ENCODE data around the gene SDK2.

DNA sequence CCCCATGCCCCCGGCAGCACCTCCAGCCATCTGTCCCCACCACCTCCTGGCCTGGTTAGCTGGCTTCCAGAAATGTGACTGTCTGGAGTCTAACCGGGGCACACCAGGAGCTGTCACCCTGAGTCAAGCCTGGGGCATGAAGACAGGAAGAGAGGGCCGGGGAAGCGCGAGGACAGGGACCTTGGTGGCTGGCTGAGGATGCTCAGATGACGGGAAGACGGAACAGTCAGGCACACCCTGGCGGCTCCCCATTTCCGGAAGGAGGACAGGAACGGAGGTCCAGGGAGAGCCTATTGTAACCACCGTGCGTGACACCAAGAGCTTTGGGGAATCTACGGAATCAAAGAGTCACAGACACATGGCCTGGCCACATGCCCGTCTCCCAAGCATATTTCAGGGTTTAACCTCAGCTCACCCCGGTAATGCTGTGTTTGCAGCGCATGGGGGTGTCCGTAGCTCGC lies 51.7 kb downstream of the SDK2 start:
- no peak for TF ChIP-seq CTCF (IDR thresholded peaks at IDR 0.05; ENCODE audit: insufficient read depth, low read length)
- TF ChIP-seq, protein P1, sequence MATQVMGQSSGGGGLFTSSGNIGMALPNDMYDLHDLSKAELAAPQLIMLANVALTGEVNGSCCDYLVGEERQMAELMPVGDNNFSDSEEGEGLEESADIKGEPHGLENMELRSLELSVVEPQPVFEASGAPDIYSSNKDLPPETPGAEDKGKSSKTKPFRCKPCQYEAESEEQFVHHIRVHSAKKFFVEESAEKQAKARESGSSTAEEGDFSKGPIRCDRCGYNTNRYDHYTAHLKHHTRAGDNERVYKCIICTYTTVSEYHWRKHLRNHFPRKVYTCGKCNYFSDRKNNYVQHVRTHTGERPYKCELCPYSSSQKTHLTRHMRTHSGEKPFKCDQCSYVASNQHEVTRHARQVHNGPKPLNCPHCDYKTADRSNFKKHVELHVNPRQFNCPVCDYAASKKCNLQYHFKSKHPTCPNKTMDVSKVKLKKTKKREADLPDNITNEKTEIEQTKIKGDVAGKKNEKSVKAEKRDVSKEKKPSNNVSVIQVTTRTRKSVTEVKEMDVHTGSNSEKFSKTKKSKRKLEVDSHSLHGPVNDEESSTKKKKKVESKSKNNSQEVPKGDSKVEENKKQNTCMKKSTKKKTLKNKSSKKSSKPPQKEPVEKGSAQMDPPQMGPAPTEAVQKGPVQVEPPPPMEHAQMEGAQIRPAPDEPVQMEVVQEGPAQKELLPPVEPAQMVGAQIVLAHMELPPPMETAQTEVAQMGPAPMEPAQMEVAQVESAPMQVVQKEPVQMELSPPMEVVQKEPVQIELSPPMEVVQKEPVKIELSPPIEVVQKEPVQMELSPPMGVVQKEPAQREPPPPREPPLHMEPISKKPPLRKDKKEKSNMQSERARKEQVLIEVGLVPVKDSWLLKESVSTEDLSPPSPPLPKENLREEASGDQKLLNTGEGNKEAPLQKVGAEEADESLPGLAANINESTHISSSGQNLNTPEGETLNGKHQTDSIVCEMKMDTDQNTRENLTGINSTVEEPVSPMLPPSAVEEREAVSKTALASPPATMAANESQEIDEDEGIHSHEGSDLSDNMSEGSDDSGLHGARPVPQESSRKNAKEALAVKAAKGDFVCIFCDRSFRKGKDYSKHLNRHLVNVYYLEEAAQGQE (IDR thresholded peaks at IDR 0.05; ENCODE audit: insufficient replicate concordance, low read depth): no peak
- no peak for TF ChIP-seq SPI1 (IDR thresholded peaks at IDR 0.05; ENCODE audit: borderline replicate concordance, low read depth)
- TF ChIP-seq POLR2AphosphoS5 (IDR thresholded peaks at IDR 0.05; ENCODE audit: low read depth): no peak
